HepG2 (cell line): ENCODE data around the gene MBLAC1. TPM values are rescaled to one million over a fixed set of nuclear protein-coding genes. Genes with fewer than 3 reads are reported as not detected.

Experiments
- ARID3A ChIP-seq: IDR thresholded peaks from 2 replicates; pipeline ENCODE4 v1.6.1; 2012; ENCODE audit warnings: low read depth, low read length, improper control_type of control experiment
- ARID5B ChIP-seq: IDR thresholded peaks from 2 replicates; pipeline ENCODE4 v1.4.0; 2020; ENCODE audit warnings: mild to moderate bottlenecking, missing genetic modification reagents
- ASH2L ChIP-seq: fragments of 300-600, 200-600 bp; sonication (generic); IDR thresholded peaks from 2 replicates; pipeline ENCODE4 v1.7.0; 2017; ENCODE audit warnings: low read depth, mild to moderate bottlenecking, moderate library complexity, mixed read lengths, low read length; ENCODE audit not compliant: insufficient read length
- CHCHD3 ChIP-seq: sonication (generic); formaldehyde crosslinking; IDR thresholded peaks from 2 replicates; pipeline ENCODE4 v1.8.0; 2022; ENCODE audit warnings: mild to moderate bottlenecking, missing genetic modification reagents, moderate library complexity
- CTCF ChIP-seq: sonication (generic); formaldehyde crosslinking; IDR thresholded peaks from 2 replicates; pipeline ENCODE4 v1.5.0; 2020; ENCODE audit warnings: mild to moderate bottlenecking, missing genetic modification reagents, moderate library complexity
- DMAP1 ChIP-seq: IDR thresholded peaks from 2 replicates; pipeline ENCODE4 v1.6.1; 2016
- ELF1 ChIP-seq: sonication (generic); formaldehyde crosslinking; IDR thresholded peaks from 2 replicates; pipeline ENCODE4 v1.4.0; 2020; ENCODE audit warnings: missing genetic modification reagents
- EZH2 ChIP-seq: conservative IDR thresholded peaks from 2 replicates; pipeline ENCODE4 v1.6.1; 2012; ENCODE audit warnings: mild to moderate bottlenecking, low read depth, low read length, moderate library complexity
- HOXA3 ChIP-seq: sonication (generic); formaldehyde crosslinking; IDR thresholded peaks from 2 replicates; pipeline ENCODE4 v1.5.0; 2020; ENCODE audit warnings: missing genetic modification reagents
- IRF1 ChIP-seq: sonication (generic); formaldehyde crosslinking; IDR thresholded peaks from 2 replicates; pipeline ENCODE4 v1.4.0; 2020; ENCODE audit warnings: low read depth, mild to moderate bottlenecking, missing genetic modification reagents
- LBX2 ChIP-seq: sonication (generic); formaldehyde crosslinking; IDR thresholded peaks from 2 replicates; pipeline ENCODE4 v1.5.0; 2020; ENCODE audit warnings: missing genetic modification reagents, mild to moderate bottlenecking, borderline replicate concordance
- RFX5 ChIP-seq: IDR thresholded peaks from 2 replicates; pipeline ENCODE4 v1.6.1; 2011; ENCODE audit warnings: low read depth, low read length, improper control_type of control experiment
- SIX1 ChIP-seq: sonication (generic); formaldehyde crosslinking; IDR thresholded peaks from 2 replicates; pipeline ENCODE4 v1.4.0; 2020; ENCODE audit warnings: missing genetic modification reagents, borderline replicate concordance
- TEAD3 ChIP-seq: optimal IDR thresholded peaks from 2 replicates; pipeline ENCODE3; 2016; ENCODE audit warnings: borderline replicate concordance
- ZMYM3 ChIP-seq: sonication (generic); formaldehyde crosslinking; IDR thresholded peaks from 2 replicates; pipeline ENCODE4 v1.5.1; 2020; ENCODE audit warnings: mild to moderate bottlenecking, missing genetic modification reagents
- ZMYM4 ChIP-seq: sonication (generic); formaldehyde crosslinking; IDR thresholded peaks from 2 replicates; pipeline ENCODE4 v1.8.1; 2023; ENCODE audit warnings: mild to moderate bottlenecking, missing genetic modification reagents
- ZNF562 ChIP-seq: sonication (generic); formaldehyde crosslinking; IDR thresholded peaks from 2 replicates; pipeline ENCODE4 v1.8.0; 2022; ENCODE audit warnings: missing genetic modification reagents, borderline replicate concordance
- ZNF768 ChIP-seq: sonication (generic); formaldehyde crosslinking; IDR thresholded peaks from 2 replicates; pipeline ENCODE4 v1.4.0; 2020; ENCODE audit warnings: missing genetic modification reagents
- polyA plus RNA-seq, 8 experiments: library from polyadenylated mRNA; depleted of rRNA in 3 of 8; stranded (reverse) in 7 of 8; unstranded in 1 of 8; fragments of >200 nt; fragmentation: Illumina TruSeq in 4 of 8; extraction: Trizol in 4 of 8; gene quantifications; 2 replicates each; pipeline versions ENCODE4 v1.2.1 to v1.2.3, GENCODE V29; 2011 to 2016; ENCODE audit warnings: low read depth in 4 of 8, missing spikeins in 1 of 8, mixed read lengths in 1 of 8; ENCODE audit not compliant: insufficient read depth in 1 of 8
- total RNA-seq, 5 experiments: library from RNA; depleted of rRNA; stranded (reverse); fragments of >200 nt; fragmentation: Illumina TruSeq; extraction: Trizol; gene quantifications; 2 replicates each; pipeline ENCODE4 v1.2.3, GENCODE V29; 2016; ENCODE audit warnings: low read depth in 1 of 5
- TF ChIP-seq, protein P1 (sequence below): sonication (generic); formaldehyde crosslinking; IDR thresholded peaks from 2 replicates; pipeline ENCODE4 v1.4.0; 2020; ENCODE audit warnings: mild to moderate bottlenecking, missing genetic modification reagents
- TF ChIP-seq, protein P2 (sequence below): sonication (generic); formaldehyde crosslinking; IDR thresholded peaks from 2 replicates; pipeline ENCODE4 v1.8.1; 2023; ENCODE audit warnings: mild to moderate bottlenecking, missing genetic modification reagents, borderline replicate concordance

MBLAC1 gene
- total and polyA plus RNA-seq, 2 of the 13 experiments (the other 11 are each of a cell fraction or from before 2014, with no cell fraction given) = 0.79 to 2.1 TPM

- TF ChIP-seq ARID3A (no peak), IRF1 (CRISPR knock-in tag) (no peak), HOXA3 (CRISPR knock-in tag) (0 out of 2 replicates have a peak, but pooled peaks have one; percentile 15), ZMYM3 (CRISPR knock-in tag) (no peak), ASH2L (no peak), CHCHD3 (no peak), SIX1 (CRISPR knock-in tag) (no peak), TEAD3 (CRISPR knock-in tag) (peak; percentile 27), CTCF (CRISPR knock-in tag) (no peak), RFX5 (no peak), ZNF768 (CRISPR knock-in tag) (no peak), ZNF562 (CRISPR knock-in tag) (no peak), ELF1 (CRISPR knock-in tag) (peak; percentile 62; the same call in 1 of the 2 replicates), ARID5B (CRISPR knock-in tag) (0 out of 2 replicates have a peak, but pooled peaks have one; percentile 18), ZMYM4 (no peak), DMAP1 (no peak), EZH2 (no peak), LBX2 (no peak)
- TF ChIP-seq, protein P1, sequence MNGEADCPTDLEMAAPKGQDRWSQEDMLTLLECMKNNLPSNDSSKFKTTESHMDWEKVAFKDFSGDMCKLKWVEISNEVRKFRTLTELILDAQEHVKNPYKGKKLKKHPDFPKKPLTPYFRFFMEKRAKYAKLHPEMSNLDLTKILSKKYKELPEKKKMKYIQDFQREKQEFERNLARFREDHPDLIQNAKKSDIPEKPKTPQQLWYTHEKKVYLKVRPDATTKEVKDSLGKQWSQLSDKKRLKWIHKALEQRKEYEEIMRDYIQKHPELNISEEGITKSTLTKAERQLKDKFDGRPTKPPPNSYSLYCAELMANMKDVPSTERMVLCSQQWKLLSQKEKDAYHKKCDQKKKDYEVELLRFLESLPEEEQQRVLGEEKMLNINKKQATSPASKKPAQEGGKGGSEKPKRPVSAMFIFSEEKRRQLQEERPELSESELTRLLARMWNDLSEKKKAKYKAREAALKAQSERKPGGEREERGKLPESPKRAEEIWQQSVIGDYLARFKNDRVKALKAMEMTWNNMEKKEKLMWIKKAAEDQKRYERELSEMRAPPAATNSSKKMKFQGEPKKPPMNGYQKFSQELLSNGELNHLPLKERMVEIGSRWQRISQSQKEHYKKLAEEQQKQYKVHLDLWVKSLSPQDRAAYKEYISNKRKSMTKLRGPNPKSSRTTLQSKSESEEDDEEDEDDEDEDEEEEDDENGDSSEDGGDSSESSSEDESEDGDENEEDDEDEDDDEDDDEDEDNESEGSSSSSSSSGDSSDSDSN (CRISPR knock-in tag) = 0 out of 2 replicates have a peak, but pooled peaks have one; percentile 17
- TF ChIP-seq, protein P2, sequence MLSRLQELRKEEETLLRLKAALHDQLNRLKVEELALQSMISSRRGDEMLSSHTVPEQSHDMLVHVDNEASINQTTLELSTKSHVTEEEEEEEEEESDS (CRISPR knock-in tag) = no peak
Observed at GRCh38 chr7:100077205-100077604, 49.6 kb upstream of the MBLAC1 start (continued).
